Sigmoid colon (tissue), 4 donors: ENCODE measurements around the gene MGAT1.

Source experiments
- CTCF ChIP-seq, 4 experiments: fragments of 450-650 bp in 3 of 4; fragments of 200-600 bp in 1 of 4; IDR thresholded peaks; one replicate each; pipeline ENCODE4 v1.5.1; 2016 to 2019; ENCODE audit warnings: antibody characterized with exemption in 4 of 4, mild to moderate bottlenecking in 3 of 4, moderate library complexity in 2 of 4
- POLR2AphosphoS5 ChIP-seq, 4 donors: sonication (generic); formaldehyde crosslinking; IDR thresholded peaks; one replicate each; pipeline ENCODE4 v1.6.1; 2017; ENCODE audit warnings: antibody characterized with exemption in 4 of 4

- TF ChIP-seq CTCF (IDR thresholded peaks at IDR 0.05), result no peak
- no peak for TF ChIP-seq POLR2AphosphoS5 (IDR thresholded peaks at IDR 0.05)
Observed at GRCh38 chr5:180811623-180812124, 9.1 kb upstream of the MGAT1 start.
